ENCODE data around the gene PCBP3. TPM values are rescaled to one million over a fixed set of nuclear protein-coding genes. Genes with fewer than 3 reads are reported as not detected.

PCBP3 gene
- total and polyA plus RNA-seq, 2 of the 13 experiments (the other 11 are each of a cell fraction or from before 2014, with no cell fraction given), result not detected

- TF ChIP-seq TBP (CRISPR knock-in tag; IDR thresholded peaks at IDR 0.05) (no peak), ZGPAT (CRISPR knock-in tag; IDR thresholded peaks at IDR 0.05) (peak; percentile 48), ZNF142 (CRISPR knock-in tag; IDR thresholded peaks at IDR 0.05) (no peak), MBD4 (IDR thresholded peaks at IDR 0.05; ENCODE audit: borderline replicate concordance, low read length) (no peak)
- TF ChIP-seq, protein P1, sequence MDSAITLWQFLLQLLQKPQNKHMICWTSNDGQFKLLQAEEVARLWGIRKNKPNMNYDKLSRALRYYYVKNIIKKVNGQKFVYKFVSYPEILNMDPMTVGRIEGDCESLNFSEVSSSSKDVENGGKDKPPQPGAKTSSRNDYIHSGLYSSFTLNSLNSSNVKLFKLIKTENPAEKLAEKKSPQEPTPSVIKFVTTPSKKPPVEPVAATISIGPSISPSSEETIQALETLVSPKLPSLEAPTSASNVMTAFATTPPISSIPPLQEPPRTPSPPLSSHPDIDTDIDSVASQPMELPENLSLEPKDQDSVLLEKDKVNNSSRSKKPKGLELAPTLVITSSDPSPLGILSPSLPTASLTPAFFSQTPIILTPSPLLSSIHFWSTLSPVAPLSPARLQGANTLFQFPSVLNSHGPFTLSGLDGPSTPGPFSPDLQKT (CRISPR knock-in tag; IDR thresholded peaks at IDR 0.05; ENCODE audit: borderline replicate concordance), result no peak
- TF ChIP-seq, protein P2, sequence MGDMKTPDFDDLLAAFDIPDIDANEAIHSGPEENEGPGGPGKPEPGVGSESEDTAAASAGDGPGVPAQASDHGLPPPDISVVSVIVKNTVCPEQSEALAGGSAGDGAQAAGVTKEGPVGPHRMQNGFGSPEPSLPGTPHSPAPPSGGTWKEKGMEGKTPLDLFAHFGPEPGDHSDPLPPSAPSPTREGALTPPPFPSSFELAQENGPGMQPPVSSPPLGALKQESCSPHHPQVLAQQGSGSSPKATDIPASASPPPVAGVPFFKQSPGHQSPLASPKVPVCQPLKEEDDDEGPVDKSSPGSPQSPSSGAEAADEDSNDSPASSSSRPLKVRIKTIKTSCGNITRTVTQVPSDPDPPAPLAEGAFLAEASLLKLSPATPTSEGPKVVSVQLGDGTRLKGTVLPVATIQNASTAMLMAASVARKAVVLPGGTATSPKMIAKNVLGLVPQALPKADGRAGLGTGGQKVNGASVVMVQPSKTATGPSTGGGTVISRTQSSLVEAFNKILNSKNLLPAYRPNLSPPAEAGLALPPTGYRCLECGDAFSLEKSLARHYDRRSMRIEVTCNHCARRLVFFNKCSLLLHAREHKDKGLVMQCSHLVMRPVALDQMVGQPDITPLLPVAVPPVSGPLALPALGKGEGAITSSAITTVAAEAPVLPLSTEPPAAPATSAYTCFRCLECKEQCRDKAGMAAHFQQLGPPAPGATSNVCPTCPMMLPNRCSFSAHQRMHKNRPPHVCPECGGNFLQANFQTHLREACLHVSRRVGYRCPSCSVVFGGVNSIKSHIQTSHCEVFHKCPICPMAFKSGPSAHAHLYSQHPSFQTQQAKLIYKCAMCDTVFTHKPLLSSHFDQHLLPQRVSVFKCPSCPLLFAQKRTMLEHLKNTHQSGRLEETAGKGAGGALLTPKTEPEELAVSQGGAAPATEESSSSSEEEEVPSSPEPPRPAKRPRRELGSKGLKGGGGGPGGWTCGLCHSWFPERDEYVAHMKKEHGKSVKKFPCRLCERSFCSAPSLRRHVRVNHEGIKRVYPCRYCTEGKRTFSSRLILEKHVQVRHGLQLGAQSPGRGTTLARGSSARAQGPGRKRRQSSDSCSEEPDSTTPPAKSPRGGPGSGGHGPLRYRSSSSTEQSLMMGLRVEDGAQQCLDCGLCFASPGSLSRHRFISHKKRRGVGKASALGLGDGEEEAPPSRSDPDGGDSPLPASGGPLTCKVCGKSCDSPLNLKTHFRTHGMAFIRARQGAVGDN (CRISPR knock-in tag; IDR thresholded peaks at IDR 0.05), result peak; percentile 41; the same call in 1 of the 2 replicates
- TF ChIP-seq, protein P3, sequence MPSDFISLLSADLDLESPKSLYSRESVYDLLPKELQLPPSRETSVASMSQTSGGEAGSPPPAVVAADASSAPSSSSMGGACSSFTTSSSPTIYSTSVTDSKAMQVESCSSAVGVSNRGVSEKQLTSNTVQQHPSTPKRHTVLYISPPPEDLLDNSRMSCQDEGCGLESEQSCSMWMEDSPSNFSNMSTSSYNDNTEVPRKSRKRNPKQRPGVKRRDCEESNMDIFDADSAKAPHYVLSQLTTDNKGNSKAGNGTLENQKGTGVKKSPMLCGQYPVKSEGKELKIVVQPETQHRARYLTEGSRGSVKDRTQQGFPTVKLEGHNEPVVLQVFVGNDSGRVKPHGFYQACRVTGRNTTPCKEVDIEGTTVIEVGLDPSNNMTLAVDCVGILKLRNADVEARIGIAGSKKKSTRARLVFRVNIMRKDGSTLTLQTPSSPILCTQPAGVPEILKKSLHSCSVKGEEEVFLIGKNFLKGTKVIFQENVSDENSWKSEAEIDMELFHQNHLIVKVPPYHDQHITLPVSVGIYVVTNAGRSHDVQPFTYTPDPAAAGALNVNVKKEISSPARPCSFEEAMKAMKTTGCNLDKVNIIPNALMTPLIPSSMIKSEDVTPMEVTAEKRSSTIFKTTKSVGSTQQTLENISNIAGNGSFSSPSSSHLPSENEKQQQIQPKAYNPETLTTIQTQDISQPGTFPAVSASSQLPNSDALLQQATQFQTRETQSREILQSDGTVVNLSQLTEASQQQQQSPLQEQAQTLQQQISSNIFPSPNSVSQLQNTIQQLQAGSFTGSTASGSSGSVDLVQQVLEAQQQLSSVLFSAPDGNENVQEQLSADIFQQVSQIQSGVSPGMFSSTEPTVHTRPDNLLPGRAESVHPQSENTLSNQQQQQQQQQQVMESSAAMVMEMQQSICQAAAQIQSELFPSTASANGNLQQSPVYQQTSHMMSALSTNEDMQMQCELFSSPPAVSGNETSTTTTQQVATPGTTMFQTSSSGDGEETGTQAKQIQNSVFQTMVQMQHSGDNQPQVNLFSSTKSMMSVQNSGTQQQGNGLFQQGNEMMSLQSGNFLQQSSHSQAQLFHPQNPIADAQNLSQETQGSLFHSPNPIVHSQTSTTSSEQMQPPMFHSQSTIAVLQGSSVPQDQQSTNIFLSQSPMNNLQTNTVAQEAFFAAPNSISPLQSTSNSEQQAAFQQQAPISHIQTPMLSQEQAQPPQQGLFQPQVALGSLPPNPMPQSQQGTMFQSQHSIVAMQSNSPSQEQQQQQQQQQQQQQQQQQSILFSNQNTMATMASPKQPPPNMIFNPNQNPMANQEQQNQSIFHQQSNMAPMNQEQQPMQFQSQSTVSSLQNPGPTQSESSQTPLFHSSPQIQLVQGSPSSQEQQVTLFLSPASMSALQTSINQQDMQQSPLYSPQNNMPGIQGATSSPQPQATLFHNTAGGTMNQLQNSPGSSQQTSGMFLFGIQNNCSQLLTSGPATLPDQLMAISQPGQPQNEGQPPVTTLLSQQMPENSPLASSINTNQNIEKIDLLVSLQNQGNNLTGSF (CRISPR knock-in tag; IDR thresholded peaks at IDR 0.05), result no peak
Observed at GRCh38 chr21:45820171-45821091, 176.9 kb downstream of the PCBP3 start (continued).

All from HepG2 (cell line).